H9 (cell line): ENCODE results near the gene NKD1. TPM values are rescaled to one million over a fixed set of nuclear protein-coding genes. Genes with fewer than 3 reads are reported as not detected.

Source experiments
- DNase-seq: peaks from one replicate; pipeline ENCODE4 v3.0.0-alpha.2; 2017
- H2AFZ ChIP-seq: one replicate; pipeline ENCODE4 v1.6.1; 2013; ENCODE audit warnings: mild to moderate bottlenecking, low read length, control low read depth, moderate library complexity
- H2AK5ac ChIP-seq: 2 replicates; pipeline ENCODE4 v1.6.1; 2013; ENCODE audit warnings: low read length, control low read depth, mixed read lengths; ENCODE audit not compliant: insufficient read length
- H2BK120ac ChIP-seq: one replicate; pipeline ENCODE4 v1.6.1; 2013; ENCODE audit warnings: low read depth, mild to moderate bottlenecking, low read length, control low read depth, inconsistent platforms; ENCODE audit not compliant: poor library complexity, severe bottlenecking
- H2BK12ac ChIP-seq: 2 replicates; pipeline ENCODE4 v1.6.1; 2013; ENCODE audit warnings: low read length, control low read depth, mixed read lengths, low read depth; ENCODE audit not compliant: insufficient read length
- H2BK15ac ChIP-seq: 2 replicates; pipeline ENCODE4 v1.6.1; 2013; ENCODE audit warnings: low read depth, low read length, control low read depth
- H2BK20ac ChIP-seq: one replicate; pipeline ENCODE4 v1.6.1; 2013; ENCODE audit warnings: low read depth, mild to moderate bottlenecking, low read length, control low read depth, inconsistent platforms; ENCODE audit not compliant: poor library complexity, severe bottlenecking
- H2BK5ac ChIP-seq: 2 replicates; pipeline ENCODE4 v1.6.1; 2013; ENCODE audit warnings: low read length, control low read depth, mixed read lengths; ENCODE audit not compliant: insufficient read length
- H3K14ac ChIP-seq: 2 replicates; pipeline ENCODE4 v1.6.1; 2013; ENCODE audit warnings: low read length, control low read depth; ENCODE audit not compliant: insufficient read depth
- H3K18ac ChIP-seq: 2 replicates; pipeline ENCODE4 v1.6.1; 2013; ENCODE audit warnings: low read depth, mild to moderate bottlenecking, mixed read lengths, low read length, control low read depth; ENCODE audit not compliant: insufficient read length
- H3K23ac ChIP-seq: 2 replicates; pipeline ENCODE4 v1.6.1; 2013; ENCODE audit warnings: low read length, control low read depth, mixed read lengths, low read depth; ENCODE audit not compliant: insufficient read length
- H3K23me2 ChIP-seq: 2 replicates; pipeline ENCODE4 v1.6.1; 2013; ENCODE audit warnings: low read depth, mild to moderate bottlenecking, mixed read lengths, low read length, control low read depth; ENCODE audit not compliant: insufficient read length, poor library complexity, severe bottlenecking
- H3K27ac ChIP-seq: 2 replicates; pipeline ENCODE4 v1.5.1; 2013; ENCODE audit warnings: low read length, control low read depth, mixed read lengths, low read depth; ENCODE audit not compliant: insufficient read length
- H3K27me3 ChIP-seq: 2 replicates; pipeline ENCODE4 v1.6.1; 2013; ENCODE audit warnings: low read length, control low read depth, inconsistent platforms; ENCODE audit not compliant: insufficient read depth
- H3K4ac ChIP-seq: 2 replicates; pipeline ENCODE4 v1.6.1; 2013; ENCODE audit warnings: low read depth, mild to moderate bottlenecking, control low read depth, inconsistent platforms, low read length, moderate library complexity
- H3K4me1 ChIP-seq: 2 replicates; pipeline ENCODE4 v1.6.1; 2013; ENCODE audit warnings: low read length, control low read depth, inconsistent platforms; ENCODE audit not compliant: insufficient read depth
- H3K4me2 ChIP-seq: 2 replicates; pipeline ENCODE4 v1.6.1; 2013; ENCODE audit warnings: low read length, control low read depth, mixed read lengths; ENCODE audit not compliant: insufficient read length, insufficient read depth
- H3K56ac ChIP-seq: 2 replicates; pipeline ENCODE4 v1.6.1; 2013; ENCODE audit warnings: low read depth, mild to moderate bottlenecking, mixed read lengths, low read length, control low read depth; ENCODE audit not compliant: insufficient read length
- H3K79me1 ChIP-seq: 2 replicates; pipeline ENCODE4 v1.6.1; 2013; ENCODE audit warnings: low read depth, mild to moderate bottlenecking, moderate library complexity, low read length, control low read depth, inconsistent platforms; ENCODE audit not compliant: insufficient read depth, poor library complexity, severe bottlenecking
- H3K79me2 ChIP-seq: 2 replicates; pipeline ENCODE4 v1.6.1; 2013; ENCODE audit warnings: low read length, control low read depth, inconsistent platforms; ENCODE audit not compliant: insufficient read depth
- H3K9ac ChIP-seq: 2 replicates; pipeline ENCODE4 v1.6.1; 2013; ENCODE audit warnings: low read length, control low read depth, mixed read lengths; ENCODE audit not compliant: insufficient read length; ENCODE audit errors: extremely low read depth
- H3K9me3 ChIP-seq: one replicate; pipeline ENCODE4 v1.6.1; 2013; ENCODE audit warnings: low read depth, low read length, inconsistent platforms; ENCODE audit not compliant: control insufficient read depth
- H3T11ph ChIP-seq: one replicate; pipeline ENCODE4 v1.6.1; 2013; ENCODE audit warnings: mild to moderate bottlenecking, low read length, control low read depth, inconsistent platforms
- H4K20me1 ChIP-seq: one replicate; pipeline ENCODE4 v1.6.1; 2013; ENCODE audit not compliant: control insufficient read depth, insufficient read length, insufficient read depth
- H4K5ac ChIP-seq: 2 replicates; pipeline ENCODE4 v1.6.1; 2013; ENCODE audit warnings: low read depth, mild to moderate bottlenecking, mixed read lengths, low read length, control low read depth; ENCODE audit not compliant: insufficient read length
- H4K8ac ChIP-seq: replicated peaks from 2 replicates; pipeline ENCODE4 v1.6.1; 2013; ENCODE audit warnings: low read length, control low read depth, mixed read lengths, low read depth; ENCODE audit not compliant: insufficient read length
- H4K91ac ChIP-seq: 2 replicates; pipeline ENCODE4 v1.6.1; 2013; ENCODE audit warnings: low read depth, mild to moderate bottlenecking, moderate library complexity, mixed read lengths, low read length, control low read depth; ENCODE audit not compliant: insufficient read length
- H3K27ac Mint-ChIP-seq, 3 experiments: 2 replicates in 2 of 3; 3 replicates in 1 of 3; pipeline ENCODE4 v1.8.0; 2020 to 2021; ENCODE audit warnings: mixed read lengths in 3 of 3, mild to moderate bottlenecking in 1 of 3, moderate library complexity in 1 of 3
- H3K27me3 Mint-ChIP-seq: 2 replicates; pipeline ENCODE4 v1.8.0; 2021; ENCODE audit warnings: low read depth, mild to moderate bottlenecking, moderate library complexity, mixed read lengths
- H3K36me3 Mint-ChIP-seq, 3 experiments: 2 replicates in 2 of 3; 3 replicates in 1 of 3; pipeline ENCODE4 v1.8.0; 2020 to 2021; ENCODE audit warnings: low read depth in 3 of 3, mixed read lengths in 3 of 3; ENCODE audit not compliant: insufficient read depth in 1 of 3
- H3K4me1 Mint-ChIP-seq, 2 experiments: 2 replicates each; pipeline ENCODE4 v1.8.0; 2020; ENCODE audit warnings: mixed read lengths in 2 of 2
- H3K4me3 Mint-ChIP-seq, 2 experiments: 2 replicates in 1 of 2; 3 replicates in 1 of 2; pipeline ENCODE4 v1.8.0; 2020 to 2021; ENCODE audit warnings: mild to moderate bottlenecking in 2 of 2, mixed read lengths in 2 of 2, moderate library complexity in 1 of 2
- H3K9me3 Mint-ChIP-seq, 2 experiments: 2 replicates in 1 of 2; 3 replicates in 1 of 2; pipeline ENCODE4 v1.8.0; 2020; ENCODE audit warnings: mild to moderate bottlenecking in 2 of 2, mixed read lengths in 2 of 2, moderate library complexity in 1 of 2
- WGBS: extraction: QIAGEN DNeasy Blood & Tissue Kit; methylation state at CpG from one replicate; pipeline ENCODE4 v1.1.7; 2013; ENCODE audit warnings: missing lambda C conversion rate, low lambda C conversion rate, mixed read lengths; ENCODE audit not compliant: insufficient read length; ENCODE audit errors: extremely low coverage; 5-methylcytosine and 5-hydroxymethylcytosine counted together
- total RNA-seq: library from RNA; stranded (reverse); gene quantifications from 2 replicates; pipeline ENCODE4 v1.2.1, GENCODE V29; 2021
- TF ChIP-seq, protein P1 (sequence below): fragments of 200-600 bp; sonication (generic); conservative IDR thresholded peaks from 3 replicates; pipeline ENCODE4 v1.8.0; 2021; ENCODE audit warnings: antibody characterized with exemption, mild to moderate bottlenecking

NKD1 gene
- total RNA-seq, 1 experiment from 2014 or later, result 1.9 TPM

DNA sequence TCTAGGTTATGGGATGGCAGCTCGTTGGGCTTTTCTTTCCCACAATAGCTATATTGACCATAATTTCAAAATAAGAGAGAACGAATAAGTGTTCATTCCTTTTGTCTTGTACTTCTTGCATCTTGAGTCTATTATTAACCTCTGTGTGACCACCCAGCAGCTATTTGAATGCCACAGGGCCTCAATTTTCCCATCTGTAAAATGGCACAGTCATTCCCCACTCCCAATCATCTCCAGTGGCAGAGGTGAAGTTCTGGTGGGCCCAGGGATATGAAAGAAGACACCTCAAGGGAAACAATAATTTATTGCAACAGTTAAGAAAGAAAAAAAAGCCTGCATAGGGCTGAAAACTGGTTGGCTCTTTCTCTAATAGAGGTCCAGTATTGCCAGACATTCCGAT, 28.6 kb upstream of the NKD1 start:
- Histone ChIP-seq H3K79me2 (no peaks in the 10 kb centered on the region), H2BK20ac (no peak overlapping the region), H3K27ac (no peak overlapping the region), H4K20me1 (no peaks in the 10 kb centered on the region), H3K27me3 (no peaks in the 10 kb centered on the region), H3K4me1 (no peaks in the 10 kb centered on the region), H3K23me2 (no peaks in the 10 kb centered on the region), H3K4ac (no peak overlapping the region), H3K18ac (no peak overlapping the region), H3K9me3 (no peaks in the 10 kb centered on the region), H3K56ac (no peak overlapping the region), H3K23ac (no peak overlapping the region), H2BK15ac (no peak overlapping the region), H2AFZ (no peak overlapping the region), H3K4me2 (no peak overlapping the region), H3K14ac (no peak overlapping the region), H3K9ac (no peak overlapping the region), H2BK5ac (no peak overlapping the region), H2BK120ac (no peak overlapping the region), H4K8ac (no peak overlapping the region), H2BK12ac (no peak overlapping the region), H3K79me1 (no peaks in the 10 kb centered on the region), H4K91ac (no peak overlapping the region), H4K5ac (no peak overlapping the region), H3T11ph (no peak overlapping the region), H2AK5ac (no peak overlapping the region)
- H3K27me3 Mint-ChIP-seq, result peaks cover 13% of the 10 kb centered on the region
- peaks cover 0 to 7% (median 5%) of the 10 kb centered on the region in 3 experiments; a peak in 3 of 7 replicates for H3K36me3 Mint-ChIP-seq
- no peak overlapping the region for H3K27ac Mint-ChIP-seq
- peaks cover 10 to 13% of the 10 kb centered on the region in 2 experiments for H3K9me3 Mint-ChIP-seq
- WGBS, result no CpG with 5 or more reads among the region's 3 CpGs
- TF ChIP-seq, protein P1, sequence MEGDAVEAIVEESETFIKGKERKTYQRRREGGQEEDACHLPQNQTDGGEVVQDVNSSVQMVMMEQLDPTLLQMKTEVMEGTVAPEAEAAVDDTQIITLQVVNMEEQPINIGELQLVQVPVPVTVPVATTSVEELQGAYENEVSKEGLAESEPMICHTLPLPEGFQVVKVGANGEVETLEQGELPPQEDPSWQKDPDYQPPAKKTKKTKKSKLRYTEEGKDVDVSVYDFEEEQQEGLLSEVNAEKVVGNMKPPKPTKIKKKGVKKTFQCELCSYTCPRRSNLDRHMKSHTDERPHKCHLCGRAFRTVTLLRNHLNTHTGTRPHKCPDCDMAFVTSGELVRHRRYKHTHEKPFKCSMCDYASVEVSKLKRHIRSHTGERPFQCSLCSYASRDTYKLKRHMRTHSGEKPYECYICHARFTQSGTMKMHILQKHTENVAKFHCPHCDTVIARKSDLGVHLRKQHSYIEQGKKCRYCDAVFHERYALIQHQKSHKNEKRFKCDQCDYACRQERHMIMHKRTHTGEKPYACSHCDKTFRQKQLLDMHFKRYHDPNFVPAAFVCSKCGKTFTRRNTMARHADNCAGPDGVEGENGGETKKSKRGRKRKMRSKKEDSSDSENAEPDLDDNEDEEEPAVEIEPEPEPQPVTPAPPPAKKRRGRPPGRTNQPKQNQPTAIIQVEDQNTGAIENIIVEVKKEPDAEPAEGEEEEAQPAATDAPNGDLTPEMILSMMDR, result no peak
- no peak overlapping the region for H3K4me3 Mint-ChIP-seq
- peaks cover 15% of the 10 kb centered on the region in 2 experiments for H3K4me1 Mint-ChIP-seq
- DNase-seq, result no peak
